Stimulated activated naive CD4-positive, alpha-beta T cell (primary cell): ENCODE results near the gene L3MBTL1.

Experiments
- DNase-seq, 6 experiments: peaks; one replicate each; lab custom pipeline; 2025; lab: John Stamatoyannopoulos, UW

The L3MBTL1 gene

GRCh38 chr20:43506238-43506637, 1.3 kb upstream of the L3MBTL1 start:
- DNase-seq: no peak

GRCh38 chr20:43508106-43508505, 609 bp downstream of the L3MBTL1 start:
- no peak for DNase-seq

DNA sequence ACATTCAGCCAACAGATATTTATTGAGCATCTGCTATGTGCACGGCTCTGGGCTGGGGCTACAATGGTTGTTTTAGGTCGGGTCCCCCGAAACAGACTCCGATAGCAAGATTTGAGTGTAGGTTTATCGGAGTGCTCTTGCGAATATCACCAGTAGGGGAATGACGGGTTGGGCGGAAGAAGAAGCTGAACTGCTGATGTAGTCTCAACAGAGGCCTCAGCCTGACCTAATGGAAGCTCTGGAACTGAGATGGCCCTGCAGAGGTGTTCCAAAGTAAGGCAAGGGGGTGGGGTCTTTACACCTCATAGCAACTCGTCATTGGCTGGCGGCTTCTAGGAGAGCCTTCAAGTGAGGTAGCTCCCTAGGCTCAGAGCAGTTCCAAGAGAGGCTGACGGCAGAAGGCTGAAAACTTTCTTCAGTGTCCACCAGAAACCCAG, 1.1 kb downstream of the L3MBTL1 start:
- no peak for DNase-seq

GRCh38 chr20:43511879-43512278, 4.4 kb downstream of the L3MBTL1 start:
- DNase-seq: no peak

DNA sequence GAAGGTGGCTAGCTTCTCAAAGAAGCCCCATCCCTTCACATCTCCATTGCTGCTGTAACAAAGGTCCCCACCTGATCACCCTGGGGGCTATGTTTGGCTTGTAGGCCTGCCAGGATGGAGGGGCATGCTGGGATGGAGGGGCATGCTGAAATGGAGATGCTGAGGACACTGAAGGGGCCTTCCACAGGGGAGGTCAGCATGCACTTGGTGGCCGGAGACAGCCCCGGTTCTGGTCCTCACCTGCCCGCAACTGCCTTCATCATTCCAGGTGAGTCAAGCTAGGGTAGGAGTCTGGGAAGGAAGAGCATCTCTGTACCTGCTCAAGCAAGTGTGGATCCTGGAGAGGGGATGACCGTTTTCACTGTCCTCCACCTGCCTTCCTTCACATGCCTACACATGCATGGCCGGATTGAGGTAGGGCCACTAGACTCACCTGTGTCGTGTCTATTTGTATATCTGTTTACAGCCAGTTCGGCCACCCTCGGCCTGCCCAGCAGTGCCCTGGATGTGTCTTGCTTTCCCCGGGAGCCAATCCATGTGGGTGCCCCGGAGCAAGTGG, 6.0 kb downstream of the L3MBTL1 start:
- DNase-seq: no peak

DNA sequence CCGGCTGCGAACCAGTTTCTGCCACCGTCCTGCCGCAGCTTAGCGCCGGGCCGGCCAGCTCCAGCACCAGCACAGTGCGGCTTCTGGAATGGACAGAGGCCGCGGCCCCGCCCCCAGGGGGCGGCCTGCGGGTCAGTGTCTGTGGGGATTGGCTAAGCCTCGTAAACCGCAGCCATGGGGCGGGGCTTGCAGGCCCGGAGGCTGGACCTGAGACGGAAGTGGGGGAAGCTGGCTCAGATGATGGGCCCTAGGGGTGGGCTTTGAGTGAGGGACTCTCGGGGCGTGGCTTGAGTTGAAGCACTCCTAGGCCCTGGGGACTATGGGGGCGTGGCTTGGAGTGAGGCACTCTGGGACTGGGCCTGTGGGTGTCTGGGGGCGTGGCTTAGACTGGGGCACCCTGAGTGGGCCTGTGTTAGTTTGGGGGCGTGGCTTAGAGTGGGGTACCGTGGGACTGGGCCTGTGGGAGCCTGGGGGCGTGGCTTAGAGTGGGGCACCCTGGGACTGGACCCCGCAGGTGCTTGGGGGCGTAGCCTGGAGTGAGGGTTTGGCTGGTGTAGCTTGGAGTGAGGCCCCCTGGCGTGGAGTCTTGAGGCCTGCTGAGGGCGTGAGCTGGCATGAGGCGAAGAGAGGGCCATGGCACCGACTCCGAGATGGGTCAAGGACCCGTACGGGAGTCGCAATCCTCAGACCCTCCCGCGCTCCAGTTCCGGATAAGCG, 6.6 kb downstream of the L3MBTL1 start:
- peak; percentile 81 to 95 (median 93) for DNase-seq

- DNase-seq: peak in 1 of 6 experiments; percentile 39
These were observed 7.1 kb downstream of the L3MBTL1 start for GRCh38 chr20:43514648-43514999.

- no peak for DNase-seq
These were observed 8.1 kb downstream of the L3MBTL1 start for GRCh38 chr20:43515628-43516027.

DNA sequence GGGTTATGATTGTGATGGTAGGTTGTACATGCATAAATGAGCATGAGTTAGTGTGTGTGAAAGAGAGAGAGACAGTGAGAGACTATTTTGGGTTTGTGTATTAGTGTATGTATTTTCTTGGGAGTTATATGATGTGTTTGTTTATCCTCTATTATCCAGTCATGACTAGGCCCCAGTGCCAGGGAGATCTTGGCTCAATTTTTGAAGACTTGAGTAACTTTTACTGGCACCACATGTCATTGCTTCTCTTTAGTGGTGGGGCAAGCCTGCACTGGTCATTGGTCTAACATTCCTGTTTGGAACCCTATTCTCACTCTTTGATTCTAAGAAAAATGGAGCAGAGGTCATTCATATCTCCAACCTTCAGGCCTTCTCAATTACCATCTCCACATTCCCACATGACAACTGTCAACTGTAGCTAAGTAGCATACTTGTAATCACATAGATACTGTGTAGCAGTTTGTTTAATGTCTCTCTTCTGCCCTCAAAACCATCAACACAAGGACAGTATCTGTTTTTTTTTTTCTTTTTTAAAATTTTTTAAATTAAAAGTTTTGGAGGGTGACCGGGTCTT, 8.8 kb downstream of the L3MBTL1 start:
- no peak for DNase-seq

GRCh38 chr20:43520074-43520630, 12.7 kb downstream of the L3MBTL1 start:
- no peak for DNase-seq

- DNase-seq: no peak
These were observed 17.5 kb downstream of the L3MBTL1 start for GRCh38 chr20:43525021-43525420.

DNA sequence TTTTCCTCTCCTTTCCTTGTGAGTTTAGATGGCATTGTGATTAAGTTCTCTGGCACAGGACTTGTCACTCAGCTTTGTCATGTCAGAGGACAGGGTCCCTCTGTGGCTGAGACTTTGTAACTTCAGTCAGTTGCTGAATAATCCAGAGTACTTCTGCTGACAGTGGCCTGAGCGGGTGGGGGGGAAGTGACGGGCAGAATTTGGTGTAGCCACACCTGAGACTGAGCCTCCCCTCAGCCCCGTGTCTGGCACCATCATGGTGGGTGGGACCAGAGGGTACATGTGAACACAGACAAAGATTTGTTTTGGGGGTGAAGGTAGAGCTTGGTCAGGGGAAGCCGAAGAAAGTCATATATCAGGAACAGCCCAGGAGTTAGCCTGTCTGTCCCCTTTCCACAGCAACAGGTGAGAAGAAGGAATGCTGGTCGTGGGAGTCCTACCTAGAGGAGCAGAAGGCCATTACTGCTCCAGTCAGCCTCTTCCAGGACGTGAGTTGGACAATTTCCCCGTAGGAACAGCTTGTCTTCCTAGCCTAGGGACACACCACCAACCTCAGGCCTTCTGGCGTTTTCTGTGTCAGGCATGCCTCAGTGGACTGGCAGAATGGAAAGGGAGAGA, 20.9 kb downstream of the L3MBTL1 start:
- DNase-seq: no peak

DNA sequence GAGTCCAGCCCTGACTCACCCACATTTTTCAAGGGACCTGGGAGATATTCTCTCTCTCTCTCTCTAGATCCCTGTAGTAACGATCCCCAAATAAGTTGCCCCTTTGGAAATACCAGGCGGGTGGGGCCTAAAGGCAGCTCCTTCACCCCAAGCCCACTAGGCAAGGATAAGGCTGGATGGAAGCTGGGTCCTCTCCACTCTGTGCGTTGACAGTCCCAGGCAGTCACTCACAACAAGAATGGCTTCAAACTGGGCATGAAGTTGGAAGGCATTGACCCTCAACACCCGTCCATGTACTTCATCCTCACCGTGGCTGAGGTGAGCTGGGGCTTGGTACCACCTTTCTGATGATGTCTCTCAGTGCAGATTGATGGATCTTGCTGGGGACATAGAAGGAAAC, 21.6 kb downstream of the L3MBTL1 start:
- DNase-seq: no peak

GRCh38 chr20:43529457-43530153, 22.1 kb downstream of the L3MBTL1 start:
- no peak for DNase-seq

- DNase-seq: no peak
These were observed 23.0 kb downstream of the L3MBTL1 start for GRCh38 chr20:43530321-43531090.

DNA sequence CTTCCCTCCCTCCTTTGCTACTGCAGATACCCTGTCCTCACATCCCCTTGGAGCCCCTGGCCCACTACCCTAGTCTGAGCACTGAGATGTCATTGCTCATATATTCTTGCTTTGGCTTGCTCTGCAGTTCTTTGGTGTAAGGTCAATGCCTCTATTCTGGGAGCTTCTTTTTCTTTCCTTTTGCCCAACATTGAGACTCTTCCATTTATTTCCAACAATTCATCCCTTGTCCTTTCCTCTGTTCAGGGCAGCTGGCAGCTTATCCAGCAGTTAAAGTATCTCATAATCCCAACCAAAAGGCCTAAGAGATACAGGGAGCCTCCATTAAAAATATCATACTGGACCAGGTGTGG, 23.6 kb downstream of the L3MBTL1 start:
- DNase-seq: no peak

DNA sequence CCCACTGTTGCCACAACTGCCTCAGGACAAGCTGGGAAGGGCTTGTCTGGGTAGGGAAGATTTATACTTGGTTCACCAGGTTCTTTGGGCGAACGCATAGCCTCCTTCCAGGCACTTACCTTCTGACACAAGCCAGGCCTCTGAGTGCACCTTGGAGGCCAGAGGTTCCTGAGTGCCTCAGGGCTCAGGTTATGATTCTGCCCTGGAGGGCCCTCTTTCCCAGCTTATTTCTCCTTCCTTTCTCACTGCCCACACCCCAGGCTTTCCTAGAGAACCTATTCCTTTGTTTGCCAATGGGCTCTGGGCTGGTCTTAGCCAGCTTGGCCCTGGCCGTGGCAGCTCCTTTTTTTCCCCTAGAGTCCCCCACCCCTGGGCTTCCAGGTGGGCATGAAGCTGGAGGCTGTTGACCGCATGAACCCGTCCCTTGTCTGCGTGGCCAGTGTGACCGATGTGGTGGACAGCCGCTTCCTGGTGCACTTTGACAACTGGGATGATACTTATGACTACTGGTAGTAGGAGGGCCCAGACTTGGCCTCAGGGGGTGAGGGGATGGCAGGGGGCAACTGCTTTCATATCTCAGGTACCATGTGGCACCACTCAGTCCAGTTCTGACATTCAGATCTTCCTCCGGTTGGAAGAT, 25.0 kb downstream of the L3MBTL1 start:
- no peak for DNase-seq

GRCh38 chr20:43533060-43533459, 25.6 kb downstream of the L3MBTL1 start:
- no peak for DNase-seq

DNA sequence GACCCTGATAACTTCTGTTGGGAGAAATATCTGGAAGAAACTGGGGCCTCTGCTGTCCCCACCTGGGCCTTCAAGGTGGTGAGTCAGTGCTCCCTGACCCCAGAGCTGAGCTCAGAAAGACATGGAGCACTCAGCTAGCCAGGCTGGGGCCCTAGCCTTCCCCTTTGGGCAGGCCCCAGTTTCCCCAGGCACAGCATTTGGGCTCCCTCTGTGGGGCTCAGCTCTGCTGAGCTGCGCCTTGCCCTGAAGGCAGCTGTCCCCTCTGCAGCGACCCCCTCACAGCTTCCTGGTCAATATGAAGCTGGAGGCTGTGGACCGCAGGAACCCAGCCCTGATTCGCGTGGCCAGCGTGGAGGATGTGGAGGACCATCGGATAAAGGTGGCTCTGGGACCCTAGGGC, 26.5 kb downstream of the L3MBTL1 start:
- no peak for DNase-seq

- no peak for DNase-seq
These were observed 27.4 kb downstream of the L3MBTL1 start for GRCh38 chr20:43534791-43535350.
